HG03139 (cell line): Measurements from ENCODE around the gene OR52N1.

Experiments used
- ATAC-seq: cut with Tn5 transposase; IDR thresholded peaks from one replicate; pipeline ENCODE4 v1.9.1; 2021; ENCODE audit not compliant: unreplicated experiment

OR52N1 gene

DNA sequence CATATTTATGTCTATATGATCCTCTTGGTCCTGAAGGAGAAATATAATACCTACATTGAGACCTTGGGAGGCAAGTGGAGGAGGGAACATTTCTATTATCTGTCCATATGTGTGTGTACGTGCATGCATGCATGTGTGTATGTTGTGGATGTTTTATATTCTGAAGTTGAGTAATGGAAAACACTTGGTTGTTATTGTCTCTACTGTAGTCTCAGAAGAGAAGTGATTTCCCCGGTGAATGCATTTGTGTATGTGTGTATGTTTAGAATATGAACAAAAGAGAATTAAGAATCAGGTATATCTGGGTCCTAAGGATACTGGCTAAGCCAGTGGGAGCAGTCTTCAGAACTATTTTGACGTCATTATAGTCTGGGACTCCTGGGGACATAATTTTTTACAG is at the start of gene OR52N1:
TSS of gene OR52N1 (minus strand) at position 101 of the 400 bp plus-strand sequence. CDS start 2,449 bp downstream, outside the sequence.
- no peak for ATAC-seq

DNA sequence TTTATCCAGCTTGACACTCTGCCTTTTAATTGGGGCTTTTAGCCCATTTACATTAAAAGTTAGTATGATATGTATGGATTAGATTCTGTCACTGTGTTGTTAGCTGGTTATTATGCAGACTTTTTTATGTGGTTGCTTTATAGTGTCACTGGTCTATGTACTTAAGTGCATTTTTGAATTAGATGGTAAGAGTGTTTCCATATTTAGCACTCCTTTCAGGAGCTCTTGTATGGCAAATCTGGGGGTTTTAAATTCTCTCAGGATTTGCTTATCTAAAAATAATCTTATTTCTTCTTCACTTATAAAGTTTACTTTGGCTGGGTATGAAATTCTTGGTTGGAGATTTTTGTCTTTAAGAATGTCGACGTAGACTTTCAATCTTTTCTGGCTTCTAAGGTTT is 46.6 kb upstream of the OR52N1 start:
- no peak for ATAC-seq

DNA sequence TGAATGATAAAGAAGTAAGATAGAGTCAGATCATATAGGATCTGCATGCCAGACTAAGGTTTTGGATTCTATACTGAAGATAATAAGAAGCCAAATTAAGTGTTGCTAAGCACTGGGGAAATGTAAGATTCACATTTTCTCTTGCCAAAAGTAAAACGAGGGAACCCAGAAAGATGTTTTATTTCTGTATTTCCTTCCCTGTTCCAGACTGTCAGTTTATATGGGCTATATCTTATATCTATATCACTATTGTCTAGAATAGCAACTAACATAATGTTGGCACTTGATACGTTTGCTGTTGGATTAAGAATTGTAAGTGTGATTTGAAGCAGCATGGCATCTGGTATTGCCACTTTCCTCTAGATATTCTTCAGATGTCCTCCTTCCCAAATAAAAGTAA is 42.4 kb upstream of the OR52N1 start:
- ATAC-seq = no peak

DNA sequence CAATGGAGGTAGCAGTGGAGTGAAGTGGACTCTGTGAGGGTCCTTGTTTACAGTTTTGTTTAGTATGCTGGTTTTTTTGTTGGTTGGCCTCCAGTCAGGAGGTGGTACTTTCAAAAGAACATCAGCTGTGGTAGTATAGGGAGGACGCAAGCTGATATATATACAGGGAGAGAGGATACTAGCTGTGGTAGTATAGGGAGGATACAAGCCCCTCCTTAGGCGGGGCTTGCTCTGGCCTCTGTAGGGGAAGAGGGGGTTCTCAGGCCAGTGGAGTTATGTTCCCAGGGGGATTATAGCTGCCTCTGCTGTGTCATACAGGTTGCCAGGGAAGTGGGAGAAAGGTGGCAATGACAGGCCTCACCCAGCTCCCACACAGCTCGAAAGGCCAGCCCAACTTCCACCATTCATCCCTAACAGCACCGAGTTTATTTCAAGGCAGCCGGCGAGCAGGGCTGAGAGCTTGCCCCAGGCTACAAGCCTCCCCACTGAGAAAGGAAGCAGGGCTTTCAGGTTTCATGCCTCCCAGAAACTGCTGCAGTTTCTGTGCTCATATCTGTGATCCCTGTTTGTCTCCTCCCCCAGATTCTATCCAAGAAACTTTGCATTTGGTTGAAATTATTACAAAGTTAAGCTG is 40.2 kb upstream of the OR52N1 start:
- ATAC-seq = no peak

DNA sequence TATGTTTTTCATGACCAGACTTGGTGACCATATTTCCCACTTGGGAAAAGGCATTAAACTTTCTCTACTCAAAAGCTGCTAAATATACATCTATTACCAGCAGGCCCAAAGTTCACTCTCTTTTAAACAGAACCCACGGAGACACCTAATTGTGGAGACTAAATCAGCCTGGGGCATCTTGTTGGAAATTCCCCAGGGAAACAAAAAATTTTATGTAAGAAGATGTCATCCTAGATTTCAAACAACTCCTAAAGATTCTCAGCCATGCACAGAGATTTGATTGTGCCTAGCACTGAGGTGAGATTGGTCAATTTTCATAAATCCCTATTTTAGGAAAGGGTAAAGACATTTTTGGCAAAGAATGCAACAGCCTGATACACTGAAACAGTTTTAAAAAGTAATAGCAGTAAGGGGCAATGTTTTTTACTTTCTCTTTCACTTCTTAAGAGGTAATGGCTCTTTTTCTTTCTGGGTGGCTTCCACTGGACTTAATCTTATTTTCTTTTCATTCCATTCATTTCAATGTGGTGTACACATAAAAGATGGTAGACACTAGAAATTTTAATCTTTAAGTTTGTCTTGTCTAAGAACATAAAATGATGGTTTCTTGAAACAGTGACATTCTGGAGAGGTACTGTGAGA is 27.3 kb upstream of the OR52N1 start:
- no peak for ATAC-seq

DNA sequence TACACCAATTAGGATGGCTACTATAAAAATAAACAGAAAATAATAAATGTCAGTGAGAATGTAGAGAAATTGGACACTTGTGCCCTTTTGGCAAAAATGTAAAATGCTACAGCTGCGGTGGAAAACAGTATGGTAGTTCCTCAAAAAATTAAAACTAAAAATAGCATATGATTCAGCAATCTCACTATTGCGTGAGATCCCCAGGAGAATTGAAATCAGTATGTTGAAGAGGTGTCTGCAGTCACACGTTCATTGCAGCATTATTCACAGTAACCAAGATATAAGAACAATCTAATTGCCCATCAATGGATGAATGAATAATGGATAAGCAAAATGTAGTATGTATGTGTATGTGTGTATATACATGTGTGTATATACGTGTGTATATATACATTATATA is 24.5 kb upstream of the OR52N1 start:
- ATAC-seq = no peak

DNA sequence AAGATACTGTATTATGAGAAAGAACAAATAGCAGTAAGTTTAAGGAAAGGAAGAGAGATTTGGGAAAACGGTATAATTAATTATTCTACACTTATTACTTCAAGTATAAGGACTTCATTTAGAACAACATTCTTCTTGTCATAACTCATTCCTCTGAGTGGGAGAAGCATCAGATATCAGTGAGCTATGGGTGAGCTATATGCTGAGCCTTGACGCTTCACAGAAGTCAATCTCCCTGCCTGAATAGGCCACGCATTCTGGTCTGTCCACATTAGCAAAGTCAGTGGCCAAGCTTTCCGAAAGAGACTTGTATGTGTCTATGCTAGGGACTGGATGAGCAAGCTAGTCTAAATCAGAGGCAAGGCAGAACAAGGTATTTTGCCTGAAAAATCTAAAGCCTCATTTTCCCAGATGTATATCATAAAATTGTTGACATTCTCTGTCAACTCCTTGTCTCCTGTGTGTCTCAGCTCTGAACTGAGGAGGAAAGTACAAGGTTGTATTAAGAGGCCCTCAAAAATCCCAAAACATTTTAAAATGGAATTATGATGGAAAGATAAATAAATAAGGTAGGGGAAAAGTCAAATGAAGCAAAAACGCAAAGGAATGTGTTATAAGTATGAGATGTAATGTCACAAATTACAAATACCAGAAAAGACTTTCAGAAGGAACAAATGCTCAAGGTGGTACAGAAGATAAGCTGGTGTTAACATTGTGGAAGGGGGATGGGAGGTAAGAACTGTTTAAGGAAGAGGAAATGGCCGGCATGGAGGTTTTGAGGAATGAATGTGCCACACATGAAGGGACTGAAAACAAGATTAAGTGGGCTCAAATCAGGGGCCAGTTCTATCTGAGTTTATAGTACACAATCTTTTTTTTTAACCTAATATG is 19.1 kb upstream of the OR52N1 start:
- no peak for ATAC-seq

DNA sequence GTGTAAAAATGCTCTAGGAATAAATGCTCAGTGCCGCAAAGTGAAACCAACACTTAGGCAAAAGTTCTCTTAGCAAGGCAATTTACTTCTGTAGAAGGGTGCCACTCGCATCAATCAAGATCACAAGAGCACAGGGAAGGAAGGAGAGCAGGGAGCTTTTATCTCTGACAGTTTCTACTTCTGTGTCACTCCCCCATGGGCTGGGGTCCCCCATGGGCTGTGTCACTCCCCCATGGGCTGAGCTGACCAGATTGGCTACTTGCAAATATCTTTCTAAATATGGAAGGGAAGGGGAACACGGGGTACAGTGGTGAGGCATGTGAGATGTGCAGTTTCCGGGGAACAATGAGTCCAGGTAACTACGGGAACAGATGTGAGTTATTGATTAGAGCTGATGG is 18.1 kb upstream of the OR52N1 start:
- peak; percentile 26 for ATAC-seq

DNA sequence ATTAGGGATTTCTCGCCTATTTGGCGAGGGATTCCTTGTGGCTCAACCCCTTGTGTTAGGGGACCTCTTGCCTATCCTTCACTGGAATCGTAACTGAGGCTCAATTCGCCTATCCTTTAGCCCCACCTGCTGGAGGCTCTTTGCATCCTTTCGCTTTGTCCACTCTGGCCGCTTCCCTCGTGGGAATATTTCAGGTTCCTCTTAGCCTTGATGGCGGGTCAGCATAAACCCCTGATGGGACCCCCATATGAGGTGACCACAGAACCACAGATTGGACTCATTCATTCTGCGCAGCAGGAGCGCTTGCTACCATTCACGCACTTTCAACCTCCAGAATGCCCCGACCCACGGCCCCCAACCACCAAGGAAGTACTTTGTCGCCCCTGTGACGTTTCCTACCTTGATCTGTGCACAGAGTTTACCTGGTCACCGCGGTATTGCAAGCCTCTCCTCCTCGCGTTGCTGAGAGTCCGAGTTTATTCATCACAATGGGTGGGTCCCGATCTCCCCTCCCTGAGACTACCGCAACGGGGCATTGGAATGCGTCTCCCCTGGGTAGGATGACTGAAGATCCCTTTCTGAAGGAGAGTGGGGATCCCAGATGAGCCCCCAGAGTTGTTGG is 17.5 kb upstream of the OR52N1 start, which contains the start of gene OR52N2:
TSS of gene OR52N2 (plus strand) at position 425 of the 622 bp plus-strand sequence. CDS start 11,412 bp downstream, outside the sequence.
- peak; percentile 84 for ATAC-seq

DNA sequence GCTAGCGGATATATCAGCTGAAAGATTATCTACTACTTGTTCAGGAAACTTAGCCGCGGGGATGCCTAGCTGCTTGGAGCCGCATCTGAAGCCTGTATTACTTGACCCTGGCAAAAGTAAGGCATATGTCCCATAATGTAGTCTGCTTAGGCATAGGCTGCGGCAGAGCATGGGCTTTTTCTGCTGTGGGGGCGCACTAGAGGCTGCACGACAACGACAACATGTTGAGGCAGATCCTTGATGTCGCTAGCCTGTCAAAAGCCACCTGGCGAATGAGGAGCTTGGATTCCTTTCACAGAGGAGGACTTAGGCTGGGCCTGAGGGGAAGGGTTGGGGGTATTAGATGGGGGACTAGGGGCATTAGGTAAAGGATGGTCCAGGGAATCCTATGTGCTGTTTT is 16.5 kb upstream of the OR52N1 start:
- no peak for ATAC-seq

DNA sequence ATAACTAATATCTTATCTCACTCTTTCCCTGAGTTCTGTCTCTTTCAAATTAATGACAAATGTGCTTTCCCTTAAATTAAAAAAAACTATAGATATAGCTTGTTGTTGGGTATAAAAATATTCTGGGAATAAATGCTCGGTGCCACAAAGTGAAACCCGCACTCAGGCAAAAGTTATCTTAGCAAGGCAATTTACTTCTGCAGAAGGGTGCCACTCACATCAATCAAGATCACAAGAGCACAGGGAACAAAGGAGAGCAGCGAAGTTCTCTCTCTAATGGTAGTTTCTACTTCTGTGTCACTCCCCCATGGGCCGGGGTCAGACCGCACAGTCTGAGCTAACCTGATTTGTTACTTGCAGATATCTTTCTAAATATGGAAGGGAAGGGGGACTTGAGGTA is 12.9 kb upstream of the OR52N1 start:
- ATAC-seq = no peak

DNA sequence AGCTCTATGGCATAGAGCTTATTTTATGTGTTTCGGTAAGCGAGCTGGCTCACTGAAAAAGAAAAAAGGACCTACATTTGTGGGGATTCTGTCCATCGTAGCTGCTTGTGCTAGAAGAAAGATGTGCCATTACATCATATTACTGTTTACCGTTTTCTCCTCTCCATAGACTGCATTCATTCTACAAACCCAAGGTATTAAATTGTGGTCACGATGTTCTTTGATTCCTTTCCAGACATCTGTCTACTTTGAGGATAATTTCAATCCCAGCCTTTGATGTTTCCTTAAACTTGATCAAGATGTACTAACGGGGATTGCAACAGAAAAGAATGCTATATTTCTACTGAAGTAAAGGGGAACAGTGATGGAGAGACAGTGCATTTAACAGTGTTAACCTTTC is 5.5 kb upstream of the OR52N1 start:
- ATAC-seq = no peak

DNA sequence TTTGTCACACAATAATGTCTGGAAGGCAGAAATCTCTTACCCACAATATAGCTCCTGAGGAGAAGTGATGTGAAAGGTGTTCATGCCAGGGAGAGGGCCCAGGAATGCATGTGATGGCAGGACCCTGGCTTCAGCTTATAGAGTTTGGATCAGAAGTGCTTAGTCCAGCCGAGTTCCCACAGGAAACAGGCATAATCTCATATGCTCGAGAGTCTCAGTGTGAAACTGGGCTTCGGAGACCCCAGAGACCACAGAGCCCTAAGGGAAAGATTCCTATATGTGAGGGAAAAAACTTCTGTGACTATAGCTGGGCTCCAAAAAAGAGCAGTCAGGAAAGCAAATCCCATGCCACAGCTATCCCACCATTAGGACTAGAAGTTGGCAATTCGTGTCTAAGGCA is 7.8 kb downstream of the OR52N1 start, which contains the start of gene OR52N5:
TSS of gene OR52N5 (minus strand) at position 101 of the 400 bp plus-strand sequence. CDS start 4,721 bp downstream, outside the sequence.
- no peak for ATAC-seq

DNA sequence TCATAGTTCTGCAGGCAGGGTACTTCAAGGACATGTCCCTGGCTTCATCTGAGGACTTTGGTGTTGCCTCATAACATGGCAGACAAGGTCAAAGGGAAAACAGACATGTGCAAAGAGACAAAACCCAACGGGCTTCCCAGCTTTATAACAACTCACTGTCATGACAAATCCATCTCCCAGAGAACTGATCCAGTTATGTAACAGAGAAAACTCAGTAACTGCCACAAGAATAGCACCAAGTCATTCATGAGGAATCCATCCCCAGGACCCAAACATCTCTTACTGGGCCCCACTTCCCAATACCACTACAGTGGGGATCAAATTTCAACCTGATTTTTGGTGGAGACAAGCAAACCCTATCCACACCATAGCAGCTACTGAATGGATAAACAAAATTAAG is 24.0 kb downstream of the OR52N1 start:
- ATAC-seq = no peak

DNA sequence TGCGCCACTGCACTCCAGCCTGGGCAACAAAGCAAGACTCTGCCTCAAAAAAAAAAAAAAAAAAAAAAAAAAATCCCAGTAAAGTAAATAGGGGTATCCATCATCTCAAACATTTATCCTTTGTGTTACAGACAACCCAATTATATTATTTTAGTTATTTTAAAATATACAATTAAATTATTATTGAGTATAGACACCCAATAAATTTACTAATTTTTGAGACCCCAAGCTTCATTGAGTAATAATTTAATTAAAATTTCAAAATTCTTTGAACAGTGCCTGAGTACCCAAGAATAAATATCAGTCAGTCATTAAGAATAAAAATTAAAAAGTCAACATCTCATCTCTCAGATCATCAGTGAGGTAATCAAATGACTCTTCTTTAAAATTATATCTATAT is 37.1 kb downstream of the OR52N1 start, which contains the start of gene OR52N4:
TSS of gene OR52N4 (plus strand) at position 301 of the 400 bp plus-strand sequence. CDS start 498 bp downstream, outside the sequence.
- no peak for ATAC-seq

DNA sequence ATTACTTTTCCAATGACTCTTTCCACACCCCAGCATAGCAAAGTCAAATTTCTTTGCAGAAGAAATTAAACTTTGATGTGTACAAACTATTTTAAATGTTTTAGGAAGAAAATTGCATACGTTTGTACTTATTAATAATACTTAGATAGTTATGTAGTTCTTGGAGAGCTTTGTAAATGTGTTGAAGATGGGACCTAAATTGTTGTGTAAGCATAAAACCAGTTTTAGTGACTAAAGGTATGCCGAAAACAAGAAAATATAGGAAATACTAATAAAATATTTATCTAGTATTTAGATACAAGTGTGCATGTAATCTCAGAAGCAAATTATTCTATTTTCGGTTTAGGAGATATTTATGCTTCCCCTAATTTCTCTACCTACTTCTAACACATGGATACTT is 41.2 kb downstream of the OR52N1 start:
- ATAC-seq = no peak

DNA sequence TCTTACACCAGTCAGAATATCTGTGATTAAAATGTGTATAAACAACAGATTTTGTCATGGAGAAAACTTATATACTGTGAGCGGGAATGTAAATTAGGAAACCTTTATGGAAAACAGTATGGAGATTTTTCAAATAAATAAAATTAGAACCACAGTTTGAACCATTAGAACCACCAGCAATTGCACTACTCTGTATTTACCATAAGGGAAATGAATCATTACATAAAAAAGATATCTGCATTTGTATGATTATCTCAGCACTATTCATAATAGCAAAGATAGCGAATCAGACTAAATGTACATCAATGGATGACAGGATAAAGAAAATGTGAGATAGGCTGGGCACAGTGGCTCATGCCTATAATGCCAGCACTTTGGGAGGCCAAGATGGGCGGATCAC is 44.5 kb downstream of the OR52N1 start:
- no peak for ATAC-seq

DNA sequence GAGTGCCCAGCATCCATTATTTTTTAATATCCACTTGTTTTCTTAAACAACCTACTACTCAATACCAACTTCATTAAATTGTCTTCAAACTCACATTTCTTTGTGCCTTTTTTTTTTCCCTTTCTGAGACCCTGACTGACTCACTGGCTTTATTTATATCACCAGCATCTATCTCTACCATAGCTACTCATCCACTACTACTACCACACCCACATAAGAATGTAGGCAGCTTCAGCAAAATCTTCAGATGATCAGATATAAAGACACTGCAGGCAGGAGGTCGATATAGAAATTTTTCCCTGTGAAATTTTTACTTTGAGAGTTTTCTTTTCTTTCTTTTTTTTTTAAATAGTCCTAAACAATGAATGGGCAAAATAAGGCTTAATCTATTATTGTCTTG is 52.6 kb downstream of the OR52N1 start:
- ATAC-seq = no peak

DNA sequence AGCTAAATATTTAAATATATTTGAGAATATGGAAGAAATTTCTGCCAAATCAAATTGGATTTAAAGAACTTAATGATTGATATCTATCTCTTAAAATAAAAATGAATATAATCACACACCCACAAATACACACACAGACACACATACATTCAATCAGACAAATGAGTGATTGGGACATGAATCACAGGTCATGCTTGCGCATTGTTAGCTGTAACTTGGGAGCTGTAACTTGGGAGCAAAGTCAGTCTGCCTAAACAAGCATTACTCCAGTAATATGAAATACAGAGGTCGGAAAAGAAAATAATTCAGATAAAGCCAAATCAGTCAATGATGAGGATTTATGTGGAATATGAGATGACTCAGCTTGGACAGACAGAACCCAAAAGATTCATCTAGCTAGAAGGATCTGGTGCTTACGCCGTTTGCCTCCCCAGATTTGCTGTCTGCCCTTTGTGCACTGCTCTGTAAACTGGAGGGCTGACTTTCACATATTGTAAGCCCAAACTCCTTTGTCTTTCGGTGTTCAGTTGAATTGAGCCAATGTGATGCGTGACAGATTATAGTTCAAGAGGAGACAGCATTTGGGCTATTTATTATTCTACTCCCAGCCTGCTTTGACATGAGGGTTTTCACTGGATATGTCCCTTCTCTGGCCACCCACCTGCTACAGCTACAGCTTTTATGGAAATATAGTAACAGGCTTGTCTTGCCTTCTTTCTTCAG is 53.2 kb downstream of the OR52N1 start:
- ATAC-seq = no peak

DNA sequence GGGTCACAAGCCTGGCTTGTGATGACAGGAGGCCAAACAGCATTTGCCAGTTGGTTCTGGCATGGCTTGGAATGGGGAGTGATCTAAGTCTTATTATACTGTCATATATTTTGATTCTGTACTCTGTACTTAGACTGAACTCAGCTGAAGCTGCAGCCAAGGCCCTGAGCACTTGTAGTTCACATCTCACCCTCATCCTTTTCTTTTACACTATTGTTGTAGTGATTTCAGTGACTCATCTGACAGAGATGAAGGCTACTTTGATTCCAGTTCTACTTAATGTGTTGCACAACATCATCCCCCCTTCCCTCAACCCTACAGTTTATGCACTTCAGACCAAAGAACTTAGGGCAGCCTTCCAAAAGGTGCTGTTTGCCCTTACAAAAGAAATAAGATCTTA is 54.0 kb downstream of the OR52N1 start:
- no peak for ATAC-seq
